ENCODE measurements around the gene WNK1.

The WNK1 gene

DNA sequence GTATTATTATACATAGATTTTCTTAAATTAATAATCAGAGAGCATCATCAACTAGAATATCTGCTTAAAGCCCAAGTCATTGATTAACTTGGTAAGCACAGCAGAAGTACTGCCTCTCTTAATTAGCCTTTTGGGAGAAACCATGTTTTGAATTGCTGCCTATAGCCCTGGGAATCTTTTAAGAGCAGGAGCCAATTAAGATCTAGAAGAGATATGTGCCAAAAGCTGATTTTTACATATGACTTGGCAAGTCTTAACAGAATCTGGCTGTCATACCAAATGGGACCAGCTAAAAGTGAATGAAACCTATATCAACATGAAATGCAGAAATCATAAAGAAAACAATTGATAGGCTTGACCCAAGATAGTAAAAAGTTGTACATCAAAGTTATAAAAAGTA is 23.2 kb upstream of the WNK1 start:
- TF ChIP-seq, protein P1, sequence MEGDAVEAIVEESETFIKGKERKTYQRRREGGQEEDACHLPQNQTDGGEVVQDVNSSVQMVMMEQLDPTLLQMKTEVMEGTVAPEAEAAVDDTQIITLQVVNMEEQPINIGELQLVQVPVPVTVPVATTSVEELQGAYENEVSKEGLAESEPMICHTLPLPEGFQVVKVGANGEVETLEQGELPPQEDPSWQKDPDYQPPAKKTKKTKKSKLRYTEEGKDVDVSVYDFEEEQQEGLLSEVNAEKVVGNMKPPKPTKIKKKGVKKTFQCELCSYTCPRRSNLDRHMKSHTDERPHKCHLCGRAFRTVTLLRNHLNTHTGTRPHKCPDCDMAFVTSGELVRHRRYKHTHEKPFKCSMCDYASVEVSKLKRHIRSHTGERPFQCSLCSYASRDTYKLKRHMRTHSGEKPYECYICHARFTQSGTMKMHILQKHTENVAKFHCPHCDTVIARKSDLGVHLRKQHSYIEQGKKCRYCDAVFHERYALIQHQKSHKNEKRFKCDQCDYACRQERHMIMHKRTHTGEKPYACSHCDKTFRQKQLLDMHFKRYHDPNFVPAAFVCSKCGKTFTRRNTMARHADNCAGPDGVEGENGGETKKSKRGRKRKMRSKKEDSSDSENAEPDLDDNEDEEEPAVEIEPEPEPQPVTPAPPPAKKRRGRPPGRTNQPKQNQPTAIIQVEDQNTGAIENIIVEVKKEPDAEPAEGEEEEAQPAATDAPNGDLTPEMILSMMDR (IDR thresholded peaks at IDR 0.05; ENCODE audit: low read depth, low read length): no peak
- no peak for DNase-seq (ENCODE audit: extremely low read depth, low read depth)

DNA sequence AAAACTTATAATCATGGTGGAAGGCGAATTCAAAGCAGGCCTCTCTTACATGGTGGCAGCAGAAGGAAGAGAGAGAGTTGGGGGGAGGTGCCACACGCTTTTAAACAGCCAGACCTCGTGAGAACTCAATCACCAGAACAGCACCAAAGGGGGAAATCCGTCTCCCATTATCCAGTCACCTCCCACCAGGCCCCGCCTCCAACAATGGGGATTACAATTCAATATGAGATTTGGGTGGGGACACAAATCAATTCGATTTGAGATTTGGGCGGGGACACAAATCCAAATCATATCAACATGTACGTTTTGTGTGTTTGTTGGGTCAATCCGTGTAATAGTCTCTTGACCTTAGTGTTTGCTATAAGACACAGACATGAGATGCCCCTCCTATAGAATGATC is 21.8 kb upstream of the WNK1 start:
- no peak for DNase-seq (ENCODE audit: extremely low read depth, low read depth)
- TF ChIP-seq, protein P1 (IDR thresholded peaks at IDR 0.05; ENCODE audit: low read depth, low read length): no peak

DNA sequence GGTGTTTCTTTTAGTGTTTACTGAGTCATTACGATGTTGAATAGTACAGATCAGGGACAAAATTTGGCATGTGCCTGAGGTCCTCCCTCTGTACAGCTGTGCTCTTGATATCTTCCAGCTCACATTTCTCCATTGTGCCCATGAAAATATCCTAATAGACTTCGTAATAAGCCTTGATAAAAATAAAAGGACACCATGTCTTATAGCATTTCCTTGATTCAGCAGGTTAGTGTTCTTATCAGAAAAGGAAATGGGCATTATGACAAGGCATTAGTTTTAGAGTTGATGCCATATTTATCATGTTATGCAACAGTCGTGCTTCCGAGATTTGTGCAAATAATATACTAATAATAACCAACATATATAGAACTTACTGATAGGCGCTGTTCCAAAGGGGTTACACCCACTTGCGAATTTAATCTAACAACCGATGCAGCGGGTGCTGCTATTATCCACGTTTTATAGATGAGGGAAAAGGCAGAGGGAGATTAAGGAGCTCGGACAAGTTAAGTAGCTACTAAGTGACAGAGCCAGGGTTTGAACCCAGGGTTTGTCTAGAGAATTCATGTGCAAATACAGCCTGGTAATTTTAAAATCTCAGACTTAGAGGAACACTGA is 15.1 kb upstream of the WNK1 start:
- TF ChIP-seq, protein P1 (IDR thresholded peaks at IDR 0.05; ENCODE audit: low read depth, low read length): no peak
- no peak for DNase-seq (ENCODE audit: extremely low read depth, low read depth)

DNA sequence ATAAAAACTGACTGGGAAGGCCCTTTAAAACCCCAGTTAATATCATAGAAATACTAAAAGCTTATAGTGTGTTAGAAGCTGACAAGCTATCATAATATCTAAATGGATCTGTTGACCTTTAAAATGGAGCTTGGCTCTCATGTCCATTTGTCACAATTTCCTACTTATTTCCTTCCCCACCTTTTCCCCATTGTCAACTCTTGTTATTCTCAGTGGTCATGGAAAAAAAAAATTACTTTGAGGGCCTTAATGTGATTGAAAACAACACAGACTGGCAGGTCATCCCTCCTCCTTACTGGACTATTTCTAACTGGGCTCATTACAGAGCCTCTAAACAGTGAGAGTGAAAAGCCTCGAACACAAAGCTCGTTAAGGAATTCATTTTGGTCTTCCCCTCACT is 13.7 kb upstream of the WNK1 start:
- DNase-seq (ENCODE audit: extremely low read depth, low read depth): no peak
- TF ChIP-seq, protein P1 (IDR thresholded peaks at IDR 0.05; ENCODE audit: low read depth, low read length): no peak

DNA sequence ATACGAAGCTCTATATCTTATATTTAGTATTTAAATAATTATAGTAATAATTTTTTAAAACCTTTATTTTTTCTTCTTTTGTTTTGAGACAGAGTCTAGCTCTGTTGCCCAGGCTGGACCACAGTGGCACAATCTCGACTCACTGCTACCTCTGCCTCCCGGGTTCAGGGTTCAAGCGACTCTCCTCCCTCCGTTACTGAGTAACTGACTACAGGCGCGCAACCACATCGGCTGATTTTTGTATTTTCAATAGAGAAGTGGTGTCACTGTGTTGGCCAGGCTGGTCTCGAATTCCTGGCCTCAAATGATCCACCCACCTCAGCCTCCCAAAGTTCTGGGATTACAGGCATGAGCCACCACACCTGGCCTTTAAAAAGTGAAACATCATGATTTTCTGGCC is 13.0 kb upstream of the WNK1 start:
- DNase-seq (ENCODE audit: extremely low read depth, low read depth): no peak

DNA sequence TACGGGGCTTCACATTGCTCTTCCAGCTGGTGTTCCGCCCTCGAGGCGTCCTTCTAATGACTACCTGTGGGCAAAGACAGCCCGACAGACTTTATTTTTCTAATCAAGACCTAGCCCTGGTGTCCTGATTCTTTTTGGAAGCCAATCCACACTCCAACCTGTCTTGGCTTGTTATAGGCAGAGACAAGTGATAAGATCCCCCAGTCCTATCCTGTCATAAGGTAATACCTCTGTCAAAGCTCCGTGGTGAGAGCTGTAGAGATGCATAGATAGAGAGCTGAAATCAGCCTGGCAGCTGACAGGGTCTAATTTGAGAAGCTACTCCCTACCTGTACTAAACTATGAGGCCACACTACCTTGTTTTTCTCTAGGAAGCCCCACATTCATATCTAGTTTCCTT is 11.5 kb upstream of the WNK1 start:
- no peak for DNase-seq (ENCODE audit: extremely low read depth, low read depth)
- TF ChIP-seq, protein P1 (IDR thresholded peaks at IDR 0.05; ENCODE audit: low read depth, low read length): no peak

More for the DNA sequence above, 13.0 kb upstream of the WNK1 start:
- TF ChIP-seq, protein P1 (IDR thresholded peaks at IDR 0.05; ENCODE audit: low read depth, low read length): no peak

DNA sequence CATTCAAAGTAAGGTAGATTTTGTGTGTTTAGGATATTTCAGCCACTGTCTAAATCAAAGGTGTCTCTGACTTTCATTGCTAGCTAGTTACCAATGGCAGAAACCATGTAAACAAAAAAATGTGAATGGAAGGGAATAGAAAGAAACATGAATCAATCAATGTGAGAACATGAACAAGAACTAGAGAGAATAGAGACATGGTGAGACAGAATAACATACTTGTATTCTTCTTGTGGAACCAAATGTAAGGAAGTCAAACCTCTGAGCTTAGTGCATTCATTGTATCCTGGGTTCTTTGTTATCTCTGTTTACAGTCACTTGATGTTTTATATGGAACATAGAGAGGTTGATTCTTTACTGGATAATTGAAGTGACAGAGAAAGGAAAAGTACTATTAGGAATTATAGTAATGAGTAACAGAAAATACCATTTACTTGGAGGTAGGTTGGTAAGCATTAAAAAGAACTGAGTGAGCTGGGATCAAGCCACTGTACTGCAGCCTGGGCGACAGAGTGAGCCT is 2.6 kb upstream of the WNK1 start:
- DNase-seq (ENCODE audit: extremely low read depth, low read depth): no peak
- TF ChIP-seq, protein P1 (IDR thresholded peaks at IDR 0.05; ENCODE audit: low read depth, low read length): no peak

Measured in AG09319 (cell line).